Adrenal gland (tissue), 5 donors: ENCODE data around the gene GMIP.

Experiments
- CTCF ChIP-seq, 6 experiments: fragments of 450-650 bp in 4 of 6; fragments of 200-600 bp in 2 of 6; sonication (generic) in 1 of 6; IDR thresholded peaks; 1 replicate in 5 of 6; 2 replicates in 1 of 6; pipeline versions ENCODE4 v1.5.1 to v1.8.0; 2016 to 2021; ENCODE audit warnings: antibody characterized with exemption in 6 of 6, mild to moderate bottlenecking in 2 of 6, moderate library complexity in 1 of 6
- POLR2A ChIP-seq, 2 donors: fragments of 450-650 bp; IDR thresholded peaks; one replicate each; pipeline ENCODE4 v1.6.1; 2017; ENCODE audit warnings: antibody characterized with exemption in 2 of 2, mild to moderate bottlenecking in 2 of 2, moderate library complexity in 1 of 2
- donor health status: DM: no; HTN: no; CAD: no.

- TF ChIP-seq CTCF (IDR thresholded peaks at IDR 0.05) (no peak), POLR2A (IDR thresholded peaks at IDR 0.05) (no peak)
Measured at GRCh38 chr19:19588546-19588945, 54.9 kb downstream of the GMIP start.
